PFSK-1 (cell line): ENCODE data around the gene GPATCH2L.

ENCODE experiments used
- POLR2AphosphoS5 ChIP-seq: IDR thresholded peaks from 2 replicates; pipeline ENCODE4 v1.6.1; 2012; ENCODE audit warnings: low read depth, mild to moderate bottlenecking, control low read depth, low read length, moderate library complexity
- SIN3A ChIP-seq: IDR thresholded peaks from 2 replicates; pipeline ENCODE4 v1.6.1; 2012; ENCODE audit warnings: mild to moderate bottlenecking, low read length, moderate library complexity, borderline replicate concordance; ENCODE audit not compliant: insufficient read depth
- TAF1 ChIP-seq: IDR thresholded peaks from 2 replicates; pipeline ENCODE4 v1.6.1; 2012; ENCODE audit warnings: low read length, control low read depth, borderline replicate concordance; ENCODE audit not compliant: insufficient read depth
- TF ChIP-seq, protein P1 (sequence below), 2 experiments: IDR thresholded peaks; 2 replicates each; pipeline versions ENCODE4 v1.6.1 to v1.8.0; 2011 to 2012; ENCODE audit warnings: low read depth in 2 of 2, low read length in 2 of 2, control low read depth in 1 of 2, inconsistent platforms in 1 of 2, mild to moderate bottlenecking in 1 of 2, moderate library complexity in 1 of 2; ENCODE audit not compliant: insufficient read depth in 1 of 2

DNA sequence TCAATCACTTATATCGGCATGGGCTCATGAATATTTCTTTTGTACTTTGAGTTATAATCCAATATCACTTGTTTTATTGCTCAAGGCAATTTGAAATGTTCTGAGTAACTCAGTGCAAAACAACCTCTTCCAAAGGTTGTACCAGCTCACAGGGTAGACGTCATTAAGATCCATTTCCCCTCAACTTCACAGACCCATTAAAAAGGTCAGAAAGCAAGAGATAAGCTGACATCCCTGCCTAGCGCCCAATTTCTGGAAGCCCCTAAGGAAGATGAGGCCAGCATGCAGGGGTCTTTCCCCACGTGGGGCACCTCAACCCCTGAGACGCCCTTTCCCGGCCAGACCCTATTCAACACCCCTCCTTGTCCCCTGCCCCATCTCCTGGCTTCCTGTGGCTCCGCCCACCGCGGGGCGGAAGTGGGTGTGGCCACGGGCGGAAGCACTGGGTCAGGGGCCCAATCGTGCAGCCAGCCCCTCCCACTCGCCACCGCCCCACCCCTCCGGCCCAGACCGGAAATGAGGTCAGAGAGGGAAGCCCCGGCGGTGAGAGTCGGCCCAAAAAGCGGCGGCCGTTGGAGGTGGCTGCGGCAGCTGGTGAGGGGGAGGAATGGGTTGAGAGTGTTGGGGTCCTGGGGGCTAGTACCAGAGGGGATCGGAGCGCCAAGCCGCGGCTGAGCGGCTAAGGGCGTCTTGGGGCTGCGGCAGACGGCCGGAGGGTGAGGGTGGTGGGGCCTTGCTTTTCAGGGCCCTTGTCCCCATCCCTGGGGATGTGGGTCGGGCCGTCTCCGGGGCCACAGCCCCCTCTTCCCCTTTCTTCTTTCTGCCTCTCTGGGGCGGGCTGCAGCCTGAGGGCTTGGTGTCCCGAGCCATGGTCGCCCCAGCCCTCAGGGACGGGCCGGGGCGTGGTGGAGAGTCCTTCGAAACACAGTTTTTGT is at the start of gene GPATCH2L:
- no peak for TF ChIP-seq SIN3A
- 0 out of 2 replicates have a peak, but pooled peaks have one; percentile 30 for TF ChIP-seq TAF1
- TF ChIP-seq, protein P1, sequence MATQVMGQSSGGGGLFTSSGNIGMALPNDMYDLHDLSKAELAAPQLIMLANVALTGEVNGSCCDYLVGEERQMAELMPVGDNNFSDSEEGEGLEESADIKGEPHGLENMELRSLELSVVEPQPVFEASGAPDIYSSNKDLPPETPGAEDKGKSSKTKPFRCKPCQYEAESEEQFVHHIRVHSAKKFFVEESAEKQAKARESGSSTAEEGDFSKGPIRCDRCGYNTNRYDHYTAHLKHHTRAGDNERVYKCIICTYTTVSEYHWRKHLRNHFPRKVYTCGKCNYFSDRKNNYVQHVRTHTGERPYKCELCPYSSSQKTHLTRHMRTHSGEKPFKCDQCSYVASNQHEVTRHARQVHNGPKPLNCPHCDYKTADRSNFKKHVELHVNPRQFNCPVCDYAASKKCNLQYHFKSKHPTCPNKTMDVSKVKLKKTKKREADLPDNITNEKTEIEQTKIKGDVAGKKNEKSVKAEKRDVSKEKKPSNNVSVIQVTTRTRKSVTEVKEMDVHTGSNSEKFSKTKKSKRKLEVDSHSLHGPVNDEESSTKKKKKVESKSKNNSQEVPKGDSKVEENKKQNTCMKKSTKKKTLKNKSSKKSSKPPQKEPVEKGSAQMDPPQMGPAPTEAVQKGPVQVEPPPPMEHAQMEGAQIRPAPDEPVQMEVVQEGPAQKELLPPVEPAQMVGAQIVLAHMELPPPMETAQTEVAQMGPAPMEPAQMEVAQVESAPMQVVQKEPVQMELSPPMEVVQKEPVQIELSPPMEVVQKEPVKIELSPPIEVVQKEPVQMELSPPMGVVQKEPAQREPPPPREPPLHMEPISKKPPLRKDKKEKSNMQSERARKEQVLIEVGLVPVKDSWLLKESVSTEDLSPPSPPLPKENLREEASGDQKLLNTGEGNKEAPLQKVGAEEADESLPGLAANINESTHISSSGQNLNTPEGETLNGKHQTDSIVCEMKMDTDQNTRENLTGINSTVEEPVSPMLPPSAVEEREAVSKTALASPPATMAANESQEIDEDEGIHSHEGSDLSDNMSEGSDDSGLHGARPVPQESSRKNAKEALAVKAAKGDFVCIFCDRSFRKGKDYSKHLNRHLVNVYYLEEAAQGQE (IDR thresholded peaks at IDR 0.05; ENCODE audit: insufficient read depth in 1 of 2, low read depth in 2 of 2, low read length in 2 of 2) = no peak
- TF ChIP-seq POLR2AphosphoS5 = 0 out of 2 replicates have a peak, but pooled peaks have one; percentile 35
